Measurements from ENCODE around the gene F10.
"Not testable (repeated sequence)": the region's sequence is repeated elsewhere in the genome, so short reads cannot be mapped to it uniquely, and the experiment has no call there.

Gene F10

DNA sequence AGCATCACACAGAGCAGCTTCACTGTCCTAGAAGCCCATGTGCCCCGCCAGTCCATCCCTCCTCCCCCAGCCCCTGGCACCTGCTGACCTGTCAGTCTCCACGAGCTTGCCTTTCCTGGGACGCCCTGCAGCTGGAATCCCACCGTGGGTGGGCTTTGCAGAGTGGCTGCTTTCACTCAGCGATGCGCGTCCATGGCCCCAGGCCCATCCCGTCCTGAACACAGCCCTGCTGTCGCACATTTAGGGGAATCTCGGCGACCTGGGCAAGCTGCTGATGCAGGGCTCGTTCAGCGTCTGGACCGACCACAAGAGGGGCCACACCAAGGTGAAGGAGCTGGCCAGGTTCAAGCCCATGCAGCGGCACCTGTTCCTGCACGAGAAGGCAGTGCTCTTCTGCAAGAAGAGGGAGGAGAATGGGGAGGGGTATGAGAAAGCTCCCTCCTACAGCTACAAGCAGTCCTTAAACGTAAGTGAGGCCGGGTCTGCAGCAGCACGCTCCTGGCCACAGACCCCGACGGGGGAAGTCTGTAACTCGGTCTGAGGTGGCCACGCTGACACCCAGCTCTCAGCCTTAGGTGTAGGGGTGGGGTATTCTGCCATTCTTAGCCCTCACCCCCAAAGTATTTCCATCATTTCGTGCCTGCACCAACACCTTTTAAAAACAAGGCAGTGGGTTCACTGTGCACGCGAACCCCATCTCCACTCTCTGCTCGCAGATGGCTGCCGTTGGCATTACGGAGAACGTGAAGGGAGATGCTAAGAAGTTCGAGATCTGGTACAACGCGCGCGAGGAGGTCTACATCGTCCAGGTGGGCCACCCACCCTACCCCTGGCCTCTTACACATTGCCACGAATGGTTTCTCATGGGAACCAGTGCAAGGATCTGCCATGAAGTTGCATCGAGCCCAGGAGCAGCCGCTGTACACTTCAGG is 35.3 kb upstream of the F10 start:
- no peak for DNase-seq (ENCODE audit: low read depth)

DNA sequence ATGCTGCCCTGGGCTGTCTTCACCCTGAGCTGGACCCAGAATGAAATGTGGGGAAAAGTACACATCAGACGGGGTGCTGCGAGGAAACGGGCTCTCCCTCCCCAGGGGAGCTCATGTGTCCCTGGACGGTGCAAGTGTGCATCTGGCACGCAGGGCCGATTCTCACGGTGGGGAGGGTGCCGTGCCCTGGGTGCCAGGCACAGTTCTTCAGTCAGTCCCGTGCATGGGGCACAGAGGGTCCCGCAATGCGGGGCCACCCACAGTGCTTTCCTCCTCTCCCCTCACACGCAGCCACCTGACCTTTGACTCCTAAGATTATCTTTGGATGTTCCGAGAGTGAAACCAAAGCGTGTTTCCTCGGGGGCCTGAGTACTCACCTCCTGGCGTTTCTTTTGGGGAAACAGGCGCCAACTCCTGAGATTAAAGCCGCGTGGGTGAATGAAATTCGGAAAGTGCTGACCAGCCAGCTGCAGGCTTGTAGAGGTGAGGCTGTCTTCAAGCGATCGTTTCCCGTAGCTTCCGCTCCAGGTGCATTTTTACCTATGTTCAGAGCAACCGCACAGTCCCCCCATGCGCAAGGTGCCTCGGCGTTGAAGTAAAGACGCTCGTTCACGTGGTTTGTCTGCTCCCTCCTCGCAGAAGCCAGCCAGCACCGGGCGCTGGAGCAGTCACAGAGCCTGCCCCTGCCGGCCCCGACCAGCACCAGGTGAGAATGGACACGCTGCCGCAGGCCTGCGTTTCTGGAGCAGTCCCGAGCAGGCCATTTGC is 34.5 kb upstream of the F10 start:
- no peak for DNase-seq (ENCODE audit: low read depth)

DNA sequence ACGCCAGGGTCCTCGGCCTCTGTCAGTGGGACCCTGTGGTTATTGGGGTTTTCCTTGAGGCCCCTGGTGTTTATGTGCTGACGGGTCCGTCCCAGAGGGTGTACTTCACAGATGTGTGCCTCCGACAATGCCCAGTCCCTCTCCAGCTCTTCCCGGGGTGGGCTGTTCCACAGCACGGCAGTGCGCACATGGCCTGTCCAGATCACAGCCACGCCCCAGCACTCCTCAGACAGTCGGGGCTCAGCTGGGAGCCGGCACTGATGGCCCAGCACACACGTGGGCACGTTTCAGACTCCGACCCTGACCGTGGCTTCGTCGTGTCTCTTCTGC is 33.9 kb upstream of the F10 start:
- DNase-seq (ENCODE audit: low read depth) = no peak

DNA sequence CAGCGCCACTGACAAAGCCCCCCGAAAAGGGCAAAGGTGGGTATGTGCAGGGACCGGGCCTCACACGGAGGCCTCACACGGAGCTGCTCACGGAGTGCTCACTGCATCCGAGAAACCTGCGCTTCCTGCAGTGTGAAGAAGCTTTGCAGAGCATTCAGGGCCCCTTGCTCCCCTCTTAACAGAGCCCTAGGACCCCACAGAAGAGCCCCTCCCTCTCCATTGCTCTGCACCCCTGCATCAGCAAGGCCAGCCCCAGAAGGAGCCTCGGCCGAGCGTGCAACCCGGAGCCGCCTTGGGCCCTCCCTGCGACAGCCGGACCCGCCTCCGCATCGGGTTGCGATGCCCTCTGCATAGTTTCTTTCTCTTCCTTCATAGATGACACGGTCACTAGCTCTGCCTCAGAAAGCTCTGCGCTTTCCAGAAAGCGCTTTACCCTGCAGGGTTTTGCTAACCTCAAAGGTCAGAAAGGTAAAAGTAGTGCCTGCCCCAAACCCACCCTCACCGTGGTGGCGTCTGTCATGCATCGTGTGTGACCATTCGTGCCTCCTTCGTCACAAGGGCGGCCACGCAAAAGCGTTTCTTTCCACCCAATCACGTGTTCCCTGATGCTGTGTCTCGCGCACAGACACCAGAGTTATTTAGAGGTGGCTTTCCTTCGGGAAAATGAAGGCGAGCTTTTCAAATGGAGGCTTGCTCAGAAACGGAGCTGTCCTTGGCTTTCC is 32.7 kb upstream of the F10 start:
- DNase-seq (ENCODE audit: low read depth) = no peak

DNA sequence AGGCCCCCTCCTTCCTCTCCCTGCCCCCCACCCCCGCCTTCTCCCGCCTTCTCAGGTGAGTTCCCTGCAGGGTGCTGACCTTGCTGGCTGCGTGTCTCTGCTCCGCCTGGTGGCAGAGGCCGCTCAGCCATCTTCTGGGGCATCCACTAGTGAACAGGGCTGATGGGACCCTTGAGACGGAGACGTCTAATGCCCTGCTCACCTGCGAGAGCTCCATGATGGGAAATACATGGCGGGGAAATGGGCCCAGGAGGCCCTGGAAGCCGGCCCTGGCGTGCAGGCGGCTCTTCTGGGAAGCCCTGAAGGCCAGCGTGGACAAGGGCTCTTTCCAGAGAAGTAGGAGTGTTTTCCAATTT is 32.2 kb upstream of the F10 start:
- DNase-seq (ENCODE audit: low read depth) = no peak

DNA sequence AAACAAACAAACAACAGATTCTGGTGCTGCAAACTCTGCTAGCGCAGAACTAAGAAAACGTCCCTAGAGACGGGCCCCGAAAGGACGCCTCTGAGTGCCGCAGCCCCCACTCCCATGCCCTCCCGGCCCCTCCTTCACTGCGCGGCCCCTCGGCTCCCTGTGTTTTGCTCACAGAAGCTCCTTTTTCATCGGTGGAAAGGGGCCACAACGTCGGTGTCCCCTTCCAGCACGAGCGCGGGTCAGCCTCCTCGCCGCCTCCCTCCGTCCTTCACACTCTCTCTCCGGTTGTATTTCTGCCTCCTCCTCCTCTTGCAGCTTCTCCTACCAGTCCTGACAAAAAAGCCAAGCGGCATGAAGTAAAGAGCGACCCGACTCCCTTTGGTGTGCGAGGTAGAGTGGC is 31.8 kb upstream of the F10 start:
- no peak for DNase-seq (ENCODE audit: low read depth)

DNA sequence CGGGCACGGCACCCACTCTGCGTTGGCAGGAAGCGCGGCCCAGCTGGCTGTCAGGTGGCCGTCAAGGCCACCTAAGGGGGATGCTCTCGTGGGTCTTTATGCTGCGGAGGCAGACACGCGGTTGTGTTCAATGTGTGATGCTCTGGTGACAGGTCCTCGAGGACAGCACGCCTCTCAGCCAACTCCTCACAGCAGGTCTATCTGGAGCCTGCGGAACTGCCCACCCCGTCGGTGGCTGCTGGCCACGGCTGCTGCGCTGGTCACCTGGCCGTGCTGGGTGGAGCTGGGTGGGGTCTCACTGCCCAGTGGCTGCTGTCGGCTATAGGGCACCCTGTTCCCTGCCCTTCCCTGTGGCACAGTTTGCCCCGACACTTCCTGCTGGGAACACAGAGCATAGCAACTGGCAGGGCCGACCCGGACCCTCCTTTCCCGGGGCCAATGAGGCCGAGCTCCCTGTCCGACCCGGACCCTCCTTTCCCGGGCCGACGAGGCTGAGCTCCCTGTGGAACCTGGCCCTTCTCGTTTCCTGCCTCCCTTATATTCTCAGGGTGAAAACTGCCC is 31.3 kb upstream of the F10 start:
- DNase-seq (ENCODE audit: low read depth) = no peak

DNA sequence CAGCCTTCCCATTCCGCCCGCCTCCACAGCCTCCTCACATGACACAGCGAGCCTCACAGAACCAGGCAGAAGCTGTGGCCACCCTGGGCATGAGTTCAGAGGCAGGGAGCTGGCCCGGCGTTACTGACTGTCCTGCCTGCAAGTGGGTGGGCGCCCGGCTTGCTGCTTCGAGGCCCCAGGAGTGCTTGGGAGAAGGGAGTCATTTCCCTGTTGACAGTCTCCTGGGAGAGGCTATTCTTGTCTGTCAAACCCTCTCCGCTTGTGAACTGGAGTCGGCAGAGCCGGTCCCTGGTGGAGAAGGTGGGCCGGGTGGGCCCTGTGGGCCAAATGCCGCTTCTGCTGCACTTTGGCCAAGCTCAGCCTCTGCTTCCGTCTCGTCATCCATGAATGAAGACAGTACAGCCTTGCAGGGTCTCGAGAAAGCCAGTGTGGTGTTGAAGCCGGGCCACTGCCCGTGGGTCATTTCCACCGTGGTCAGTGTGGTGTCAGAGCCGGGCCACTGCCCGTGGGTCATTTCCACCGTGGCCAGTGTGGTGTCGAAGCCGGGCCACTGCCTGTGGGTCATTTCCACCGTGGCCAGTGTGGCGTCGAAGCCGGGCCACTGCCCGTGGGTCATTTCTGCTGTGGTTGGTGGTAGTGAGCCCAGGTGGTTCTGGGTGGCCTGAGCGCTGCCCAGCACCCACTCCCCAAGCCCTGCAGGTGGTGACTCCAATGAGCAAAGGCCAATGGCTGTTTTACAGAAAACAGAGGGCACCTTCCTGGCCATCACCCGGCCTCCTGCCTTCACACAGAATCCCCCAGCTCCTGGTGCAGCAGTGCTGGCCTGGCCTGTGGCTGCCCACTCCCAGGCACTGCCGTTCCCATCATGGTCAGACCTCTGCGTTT is 30.5 kb upstream of the F10 start:
- no peak for DNase-seq (ENCODE audit: low read depth)

DNA sequence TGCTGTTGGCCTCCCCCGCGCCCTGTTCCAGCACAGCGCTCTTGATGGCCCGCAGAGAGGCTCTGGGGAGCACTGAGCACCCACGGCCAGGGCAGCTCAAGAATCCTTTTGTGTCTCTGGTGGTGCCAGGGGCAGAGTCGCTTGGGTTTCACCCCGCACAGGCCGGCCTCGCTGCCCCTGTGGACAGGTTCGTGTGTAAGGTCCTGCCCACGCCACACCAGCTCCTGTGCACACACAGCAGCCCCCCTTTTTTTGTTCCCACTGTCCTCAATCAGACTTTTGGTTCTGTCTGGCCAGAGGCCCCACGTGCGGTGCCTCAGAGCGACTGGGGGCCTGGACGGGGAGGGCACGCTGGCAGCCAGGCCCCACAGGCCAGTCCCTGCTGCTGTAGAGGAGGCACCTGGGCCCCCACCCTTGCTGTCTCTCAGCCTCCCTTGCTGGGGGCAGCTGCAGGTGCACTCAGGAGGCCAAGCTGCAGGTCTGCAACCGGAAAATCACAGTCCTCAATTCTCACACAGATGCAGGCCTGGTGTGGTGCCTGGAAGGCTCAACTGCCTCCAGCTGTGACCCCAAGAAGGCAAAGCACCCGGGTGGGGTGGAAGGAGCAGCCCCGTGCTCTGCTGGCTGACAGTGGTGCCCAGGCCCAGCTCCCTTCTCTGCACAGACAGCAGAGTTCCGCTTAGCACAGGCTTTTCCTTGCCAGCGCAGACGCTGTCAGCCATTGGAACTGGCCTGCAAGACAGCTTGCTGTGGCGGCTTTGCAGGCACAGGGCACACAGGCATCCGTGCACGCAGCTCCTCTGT is 29.6 kb upstream of the F10 start:
- DNase-seq (ENCODE audit: low read depth) = no peak

DNA sequence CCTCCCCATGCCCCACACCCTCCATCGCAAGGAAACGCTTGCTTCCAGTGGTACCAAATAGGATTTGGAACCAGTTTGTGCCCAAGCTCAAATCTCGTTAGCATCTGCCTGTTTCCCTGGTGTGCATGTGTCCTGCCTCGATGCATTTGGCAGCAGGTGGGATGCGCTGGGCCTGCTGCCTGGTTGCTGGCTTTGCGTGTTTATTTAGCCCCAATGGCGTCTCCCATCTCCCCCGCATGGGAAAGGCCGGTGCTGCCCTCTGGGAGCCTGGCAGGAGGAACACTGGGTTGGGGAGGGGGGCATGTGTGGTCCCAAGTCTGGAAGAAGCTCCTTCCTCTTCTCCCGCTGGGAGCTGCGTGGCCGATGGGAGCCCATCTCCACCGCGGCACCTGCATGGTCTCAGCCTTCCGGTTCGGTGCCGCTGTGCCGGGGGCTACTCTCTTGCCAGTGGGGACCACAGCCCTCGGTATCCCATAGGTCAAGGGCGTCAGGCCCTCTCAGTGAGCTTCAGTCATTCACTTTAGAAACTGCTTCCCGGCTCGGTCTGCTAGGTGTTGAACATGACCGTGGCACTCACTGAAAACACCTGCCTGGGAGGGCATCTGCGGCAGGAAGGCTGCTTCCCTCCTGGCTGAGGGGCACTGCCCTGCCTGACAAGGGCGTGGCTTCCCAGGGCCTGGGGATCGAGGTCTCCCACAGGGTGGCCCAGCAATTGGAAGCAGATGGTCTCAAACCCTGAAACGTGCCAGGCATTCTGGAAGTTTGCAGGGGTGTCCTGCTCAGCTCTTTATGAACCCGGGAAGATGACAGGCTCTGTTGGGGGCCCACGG is 28.8 kb upstream of the F10 start:
- DNase-seq (ENCODE audit: low read depth) = no peak

DNA sequence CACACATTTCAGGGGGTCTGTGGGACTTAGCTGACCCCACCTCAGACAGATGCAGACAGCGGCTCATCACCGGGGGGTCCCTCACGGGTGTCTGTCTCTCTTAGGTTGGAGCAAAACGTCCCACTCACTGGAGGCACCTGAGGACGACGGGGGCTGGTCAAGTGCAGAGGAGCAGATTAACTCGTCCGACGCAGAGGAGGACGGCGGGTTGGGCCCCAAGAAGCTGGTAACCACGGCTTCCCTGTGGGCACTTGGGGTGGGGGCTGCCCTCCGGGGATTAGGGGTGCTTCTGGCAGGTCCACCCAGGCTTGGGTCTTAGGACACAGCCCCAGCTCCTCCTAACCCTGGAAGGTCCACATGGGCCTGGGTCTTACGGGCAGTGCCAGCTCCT is 28.2 kb upstream of the F10 start:
- no peak for DNase-seq (ENCODE audit: low read depth)

DNA sequence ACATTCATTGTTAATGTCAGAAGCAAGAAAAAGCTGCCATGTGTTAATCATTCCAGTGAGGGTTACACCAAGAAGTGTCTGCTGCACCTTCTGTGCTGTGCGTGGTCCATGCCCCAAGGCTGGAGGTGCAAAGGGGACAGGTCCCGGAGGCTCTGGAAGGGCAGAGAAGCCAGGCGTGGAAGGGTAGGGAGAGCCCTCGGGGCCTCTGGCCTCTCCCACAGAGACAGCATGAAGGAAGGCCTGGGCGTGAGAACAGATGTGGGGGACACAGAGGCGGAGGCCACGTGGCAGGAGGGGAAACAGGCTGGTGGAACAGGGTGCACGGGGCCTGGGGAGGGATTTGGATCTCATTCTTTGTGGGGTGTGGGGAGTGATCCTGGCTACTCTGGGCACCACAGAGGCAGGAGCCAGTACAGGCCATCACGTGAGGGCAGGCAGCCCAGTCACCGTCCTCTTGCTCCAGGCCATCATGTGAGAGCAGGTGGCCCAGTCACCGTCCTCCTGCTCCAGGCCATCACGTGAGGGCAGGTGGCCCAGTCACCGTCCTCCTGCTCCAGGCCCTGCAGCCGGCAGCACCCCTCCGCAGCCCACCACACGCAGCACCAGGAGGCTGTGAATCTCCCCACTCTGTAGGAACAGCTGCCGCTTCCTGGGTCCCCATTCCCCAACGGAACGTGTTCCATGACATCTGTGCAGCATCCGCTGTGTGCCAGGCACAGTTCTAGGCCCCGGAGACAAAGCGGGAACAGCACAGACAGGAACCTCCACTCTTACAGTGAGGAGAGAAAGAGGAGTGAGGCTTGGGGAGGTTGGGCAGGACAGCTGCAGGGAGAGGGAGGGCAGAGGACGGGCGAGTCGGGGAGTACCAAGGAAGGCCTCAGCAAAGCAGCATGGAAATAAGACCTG is 27.2 kb upstream of the F10 start:
- DNase-seq (ENCODE audit: low read depth) = no peak

DNA sequence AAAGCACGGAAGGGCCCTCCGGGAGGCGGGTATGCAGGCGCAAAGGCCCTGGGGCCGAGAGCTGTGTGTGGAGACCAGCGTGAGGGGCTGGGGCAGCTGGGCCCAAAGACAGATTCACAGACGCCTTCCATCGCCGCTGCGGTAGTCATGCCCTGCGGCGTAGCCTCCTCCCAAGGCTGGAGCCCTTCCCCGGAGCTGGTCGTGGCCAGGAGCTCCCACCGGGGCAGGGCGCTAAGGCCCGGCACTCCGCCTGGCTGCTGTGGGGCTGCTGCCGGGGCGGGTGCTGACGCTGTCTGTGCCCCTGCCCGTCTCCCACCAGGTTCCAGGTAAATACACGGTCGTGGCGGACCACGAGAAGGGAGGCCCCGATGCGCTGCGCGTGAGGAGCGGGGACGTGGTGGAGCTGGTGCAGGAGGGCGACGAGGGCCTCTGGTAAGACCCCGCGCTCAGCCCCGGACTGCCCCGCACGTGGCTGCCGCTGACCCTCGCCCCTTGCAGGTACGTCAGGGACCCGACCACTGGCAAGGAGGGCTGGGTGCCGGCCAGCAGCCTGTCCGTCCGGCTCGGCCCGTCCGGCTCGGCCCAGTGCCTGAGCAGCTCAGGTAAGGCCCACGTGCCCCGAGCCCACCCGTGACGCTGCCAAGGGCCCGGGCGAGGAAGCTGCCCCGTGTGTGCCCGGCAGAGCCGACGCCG is 26.4 kb upstream of the F10 start:
- DNase-seq (ENCODE audit: low read depth) = no peak

DNA sequence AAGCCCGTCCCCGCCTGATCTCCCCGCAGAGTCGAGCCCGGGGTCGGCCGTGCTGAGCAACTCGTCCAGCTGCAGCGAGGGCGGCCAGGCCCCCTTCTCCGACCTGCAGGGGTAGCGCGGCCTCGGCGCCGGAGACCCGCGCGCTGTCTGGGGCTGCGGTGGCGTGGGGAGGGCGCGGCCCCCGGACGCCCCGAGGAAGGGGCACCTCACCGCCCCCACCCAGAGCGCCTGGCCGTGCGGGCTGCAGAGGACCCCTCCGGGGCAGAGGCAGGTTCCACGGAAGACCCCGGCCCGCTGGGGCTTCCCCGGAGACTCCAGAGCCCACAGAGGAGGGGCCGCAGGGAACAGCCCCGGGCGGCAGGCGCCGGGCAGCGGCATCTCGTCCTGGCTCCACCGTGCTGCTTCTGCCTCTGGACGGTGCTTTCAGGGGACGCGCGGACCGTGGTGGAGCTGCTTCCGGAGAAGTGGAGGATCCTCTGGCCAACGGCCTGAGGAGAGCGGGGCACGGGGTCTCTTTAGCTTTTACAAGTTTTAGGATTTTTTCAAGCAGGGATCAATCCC is 25.8 kb upstream of the F10 start:
- no peak for DNase-seq (ENCODE audit: low read depth)

DNA sequence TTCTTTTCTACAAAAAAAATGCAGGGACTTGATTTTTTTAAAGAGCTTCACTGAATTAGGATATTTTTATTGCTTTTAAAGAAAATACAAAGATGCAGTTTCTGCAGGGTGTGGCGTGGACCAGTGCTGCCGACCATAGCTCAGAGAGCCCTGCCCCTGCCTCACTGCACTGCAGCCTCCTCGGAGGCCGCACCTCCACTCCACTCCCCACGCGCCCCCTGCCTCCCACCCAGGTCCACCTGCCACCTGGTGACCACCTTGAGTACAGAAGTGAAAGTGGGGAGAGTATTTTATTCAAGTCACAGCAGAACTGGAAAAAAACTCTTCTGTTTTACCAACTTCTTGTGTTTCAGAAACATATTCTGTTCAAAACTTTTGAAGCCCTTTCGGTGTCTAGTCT is 24.9 kb upstream of the F10 start:
- no peak for DNase-seq (ENCODE audit: low read depth)

DNA sequence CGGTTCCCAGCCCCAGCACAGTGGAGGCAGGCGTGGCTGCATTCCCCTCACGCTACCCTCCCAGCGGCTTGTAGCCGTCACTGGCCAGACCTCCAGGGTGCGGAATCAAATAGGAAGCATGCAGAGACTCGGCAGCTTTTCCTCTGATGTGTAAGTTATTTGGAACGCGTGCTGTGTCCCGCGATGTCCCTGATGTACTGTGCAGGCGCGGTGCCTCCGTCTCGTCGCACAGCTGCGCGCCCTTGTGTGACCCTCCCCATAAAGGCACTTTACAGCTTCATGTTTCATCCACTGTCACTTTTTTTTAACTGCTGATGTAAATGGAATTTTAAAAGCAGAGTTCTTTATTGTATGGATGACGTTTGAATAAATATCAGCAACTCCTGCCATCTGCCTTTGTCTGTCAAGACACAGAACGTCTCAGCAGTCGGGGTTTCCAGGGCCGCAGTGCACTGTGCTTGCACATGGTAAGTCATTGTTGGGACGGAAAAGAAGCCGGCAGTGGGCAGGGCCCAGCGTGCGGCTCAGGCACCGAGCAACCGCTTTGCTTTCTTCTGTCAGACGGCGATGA is 24.4 kb upstream of the F10 start:
- DNase-seq (ENCODE audit: low read depth) = no peak

DNA sequence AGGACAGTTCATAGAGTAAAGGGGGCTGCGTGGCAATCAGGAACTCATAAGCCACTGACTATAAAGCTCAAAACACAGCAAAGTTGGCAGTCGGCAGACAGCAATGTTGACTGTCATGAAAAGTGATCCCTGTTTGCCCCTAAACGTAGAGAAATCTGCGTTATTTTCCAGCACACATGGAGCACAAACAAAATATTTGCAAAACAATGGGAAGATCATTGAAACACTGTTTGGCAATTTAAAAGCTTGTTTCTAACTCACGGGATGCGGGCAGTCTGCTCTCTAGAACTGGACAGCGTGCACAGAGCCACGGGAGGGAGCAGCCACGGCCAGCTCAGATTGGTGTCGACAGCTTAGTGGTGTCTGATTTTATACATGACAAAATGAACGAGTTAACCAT is 23.5 kb upstream of the F10 start:
- DNase-seq (ENCODE audit: low read depth) = no peak

DNA sequence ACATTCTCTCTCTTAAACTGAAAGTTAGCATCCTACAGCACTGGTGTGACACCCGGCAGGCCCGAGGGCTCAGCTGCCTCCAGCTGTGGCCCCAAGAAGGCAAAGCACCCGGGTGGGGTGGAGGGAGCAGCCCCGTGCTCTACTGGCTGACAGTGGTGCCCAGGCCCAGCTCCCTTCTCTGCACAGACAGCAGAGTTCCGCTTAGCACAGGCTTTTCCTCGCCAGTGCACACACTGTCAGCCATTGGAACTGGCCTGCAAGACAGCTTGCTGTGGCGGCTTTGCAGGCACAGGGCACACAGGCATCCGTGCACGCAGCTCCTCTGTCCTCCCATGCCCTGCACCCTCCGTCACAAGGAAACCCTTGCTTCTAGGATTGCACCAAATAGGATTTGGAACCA is 20.3 kb upstream of the F10 start:
- not testable (repeated sequence) for DNase-seq (ENCODE audit: low read depth)

Measured in HS-5 (cell line).